ENCODE measurements around the gene VAV3.

DNA sequence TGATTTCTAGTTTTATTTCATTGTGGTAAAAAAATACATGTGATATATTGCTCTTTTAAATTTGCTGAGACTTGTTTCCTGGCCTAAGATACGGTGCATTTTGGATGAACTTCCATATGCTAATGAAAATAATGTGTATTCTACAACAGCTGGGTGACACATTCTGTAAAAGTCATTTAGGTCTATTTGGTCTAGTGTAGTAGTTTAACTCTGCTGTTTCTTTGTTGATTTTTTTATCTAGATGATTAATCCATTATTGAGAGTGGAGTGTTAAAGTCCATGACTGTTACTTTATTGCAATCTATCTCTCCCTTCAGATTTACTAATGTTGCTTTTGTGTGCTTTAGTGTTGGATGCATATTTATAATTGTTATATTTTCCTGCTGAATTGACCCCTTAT, 161.4 kb downstream of the VAV3 start:
- TF ChIP-seq, protein P1, sequence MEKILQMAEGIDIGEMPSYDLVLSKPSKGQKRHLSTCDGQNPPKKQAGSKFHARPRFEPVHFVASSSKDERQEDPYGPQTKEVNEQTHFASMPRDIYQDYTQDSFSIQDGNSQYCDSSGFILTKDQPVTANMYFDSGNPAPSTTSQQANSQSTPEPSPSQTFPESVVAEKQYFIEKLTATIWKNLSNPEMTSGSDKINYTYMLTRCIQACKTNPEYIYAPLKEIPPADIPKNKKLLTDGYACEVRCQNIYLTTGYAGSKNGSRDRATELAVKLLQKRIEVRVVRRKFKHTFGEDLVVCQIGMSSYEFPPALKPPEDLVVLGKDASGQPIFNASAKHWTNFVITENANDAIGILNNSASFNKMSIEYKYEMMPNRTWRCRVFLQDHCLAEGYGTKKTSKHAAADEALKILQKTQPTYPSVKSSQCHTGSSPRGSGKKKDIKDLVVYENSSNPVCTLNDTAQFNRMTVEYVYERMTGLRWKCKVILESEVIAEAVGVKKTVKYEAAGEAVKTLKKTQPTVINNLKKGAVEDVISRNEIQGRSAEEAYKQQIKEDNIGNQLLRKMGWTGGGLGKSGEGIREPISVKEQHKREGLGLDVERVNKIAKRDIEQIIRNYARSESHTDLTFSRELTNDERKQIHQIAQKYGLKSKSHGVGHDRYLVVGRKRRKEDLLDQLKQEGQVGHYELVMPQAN (conservative IDR thresholded peaks at IDR 0.05): no peak
- TF ChIP-seq TCF7 (IDR thresholded peaks at IDR 0.05; ENCODE audit: borderline replicate concordance) (no peak), MYC (IDR thresholded peaks at IDR 0.05; ENCODE audit: insufficient read depth, insufficient read length, insufficient replicate concordance, low read length, severe bottlenecking) (no peak), EP300 (IDR thresholded peaks at IDR 0.05; ENCODE audit: borderline replicate concordance in 1 of 2, control insufficient read depth in 1 of 2, low read depth in 2 of 2, low read length in 2 of 2) (no peak), POLR2A (IDR thresholded peaks at IDR 0.05; ENCODE audit: low read depth, low read length) (no peak), EZH2 (IDR thresholded peaks at IDR 0.05; ENCODE audit: borderline replicate concordance, control insufficient read depth, low read depth, low read length) (no peak), HDAC2 (IDR thresholded peaks at IDR 0.05) (no peak), MXI1 (IDR thresholded peaks at IDR 0.05; ENCODE audit: low read depth, low read length) (no peak)
- TF ChIP-seq, protein P2, sequence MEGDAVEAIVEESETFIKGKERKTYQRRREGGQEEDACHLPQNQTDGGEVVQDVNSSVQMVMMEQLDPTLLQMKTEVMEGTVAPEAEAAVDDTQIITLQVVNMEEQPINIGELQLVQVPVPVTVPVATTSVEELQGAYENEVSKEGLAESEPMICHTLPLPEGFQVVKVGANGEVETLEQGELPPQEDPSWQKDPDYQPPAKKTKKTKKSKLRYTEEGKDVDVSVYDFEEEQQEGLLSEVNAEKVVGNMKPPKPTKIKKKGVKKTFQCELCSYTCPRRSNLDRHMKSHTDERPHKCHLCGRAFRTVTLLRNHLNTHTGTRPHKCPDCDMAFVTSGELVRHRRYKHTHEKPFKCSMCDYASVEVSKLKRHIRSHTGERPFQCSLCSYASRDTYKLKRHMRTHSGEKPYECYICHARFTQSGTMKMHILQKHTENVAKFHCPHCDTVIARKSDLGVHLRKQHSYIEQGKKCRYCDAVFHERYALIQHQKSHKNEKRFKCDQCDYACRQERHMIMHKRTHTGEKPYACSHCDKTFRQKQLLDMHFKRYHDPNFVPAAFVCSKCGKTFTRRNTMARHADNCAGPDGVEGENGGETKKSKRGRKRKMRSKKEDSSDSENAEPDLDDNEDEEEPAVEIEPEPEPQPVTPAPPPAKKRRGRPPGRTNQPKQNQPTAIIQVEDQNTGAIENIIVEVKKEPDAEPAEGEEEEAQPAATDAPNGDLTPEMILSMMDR (IDR thresholded peaks at IDR 0.05 in 2 of 3, conservative IDR thresholded peaks at IDR 0.05 in 1 of 3; ENCODE audit: control insufficient read depth in 2 of 3, extremely low read depth in 1 of 3, insufficient read depth in 1 of 3, low read depth in 3 of 3, low read length in 3 of 3): no peak

All from GM12878 (cell line).